Cardiac muscle cell (in vitro differentiated cells and primary cell): Measurements from ENCODE around the gene HOXD4. TPM values are rescaled to one million over a fixed set of nuclear protein-coding genes. Genes with fewer than 3 reads are reported as not detected.
A peak's percentile ranks its signal among the peaks of the same experiment; 100 is the strongest.

Experiments used
- DNase-seq, 2 donors: peaks; one replicate each; pipeline versions ENCODE4 v3.0.0 to v3.0.0-alpha.2; 2010 to 2017; ENCODE audit warnings: low read depth in 1 of 2, low spot score in 1 of 2
- H3K27ac ChIP-seq: fragments of 200-600 bp; sonication (generic); 2 replicates; pipeline ENCODE4 v1.5.1; 2016
- H3K27me3 ChIP-seq: fragments of 200-600 bp; sonication (generic); 2 replicates; pipeline ENCODE4 v1.6.0; 2016; ENCODE audit warnings: control low read depth
- H3K36me3 ChIP-seq: fragments of 200-600 bp; sonication (generic); 2 replicates; pipeline ENCODE4 v1.5.1; 2016; ENCODE audit warnings: control low read depth
- H3K4me1 ChIP-seq: fragments of 200-600 bp; sonication (generic); 2 replicates; pipeline ENCODE4 v1.8.1; 2017; ENCODE audit warnings: low read depth, mild to moderate bottlenecking, mixed run types
- H3K4me3 ChIP-seq: fragments of 200-600 bp; sonication (generic); 2 replicates; pipeline ENCODE4 v1.5.1; 2016; ENCODE audit warnings: mild to moderate bottlenecking
- H3K9me3 ChIP-seq: fragments of 200-600 bp; sonication (generic); 2 replicates; pipeline ENCODE4 v1.5.1; 2017; ENCODE audit warnings: low read depth, mild to moderate bottlenecking, control low read depth
- CTCF ChIP-seq: IDR thresholded peaks from 2 replicates; pipeline ENCODE4 v1.5.1; 2012; ENCODE audit warnings: low read depth, mild to moderate bottlenecking, low read length
- polyA plus RNA-seq: library from polyadenylated mRNA; unstranded; fragments of >200 nt; fragmentation: Nextera tagmentation; extraction: Ambion mirVana; gene quantifications from 2 replicates; pipeline ENCODE4 v1.2.1, GENCODE V29; 2016
- total RNA-seq: library from RNA; depleted of rRNA; stranded (reverse); fragments of >200 nt; gene quantifications from 2 replicates; pipeline ENCODE4 v1.2.3, GENCODE V29; 2016

HOXD4 gene
- total and polyA plus RNA-seq, 2 experiments from 2014 or later = not detected

GRCh38 chr2:176138923-176139660 lies 12.3 kb upstream of the HOXD4 start:
- no peak overlapping the region for H3K4me3 ChIP-seq
- peaks cover 100% of the 10 kb centered on the region for H3K27me3 ChIP-seq
- H3K27ac ChIP-seq = no peak overlapping the region
- H3K9me3 ChIP-seq = no peaks in the 10 kb centered on the region
- DNase-seq = no peak
- no peaks in the 10 kb centered on the region for H3K36me3 ChIP-seq
- no peaks in the 10 kb centered on the region for H3K4me1 ChIP-seq
- TF ChIP-seq CTCF = no peak

GRCh38 chr2:176139661-176140512 lies 11.5 kb upstream of the HOXD4 start:
- TF ChIP-seq CTCF = no peak
- peaks cover 100% of the 10 kb centered on the region for H3K27me3 ChIP-seq
- H3K9me3 ChIP-seq = no peaks in the 10 kb centered on the region
- no peaks in the 10 kb centered on the region for H3K36me3 ChIP-seq
- H3K4me1 ChIP-seq = no peaks in the 10 kb centered on the region
- H3K4me3 ChIP-seq = peak overlapping the region; percentile 47
- no peak overlapping the region for H3K27ac ChIP-seq
- DNase-seq = peak in 1 of 2 donors; percentile 28

GRCh38 chr2:176140513-176141317 lies 10.6 kb upstream of the HOXD4 start:
- TF ChIP-seq CTCF = peak; percentile 79
- H3K36me3 ChIP-seq = no peaks in the 10 kb centered on the region
- peak overlapping the region; percentile 47 for H3K4me3 ChIP-seq
- DNase-seq = peak; percentile 78 to 83
- H3K27ac ChIP-seq = no peak overlapping the region
- H3K27me3 ChIP-seq = peaks cover 100% of the 10 kb centered on the region
- no peaks in the 10 kb centered on the region for H3K9me3 ChIP-seq
- H3K4me1 ChIP-seq = no peaks in the 10 kb centered on the region

GRCh38 chr2:176142281-176142680 lies 9.1 kb upstream of the HOXD4 start:
- Histone ChIP-seq H3K4me3 (no peak overlapping the region), H3K27ac (no peak overlapping the region), H3K27me3 (peaks cover 100% of the 10 kb centered on the region), H3K4me1 (no peaks in the 10 kb centered on the region), H3K9me3 (no peaks in the 10 kb centered on the region), H3K36me3 (no peaks in the 10 kb centered on the region)
- no peak for TF ChIP-seq CTCF
- no peak for DNase-seq
